Erythroblast (primary cell): ENCODE data around the gene DUSP19.

Source experiments
- GATA1 ChIP-seq: IDR thresholded peaks from 2 replicates; pipeline ENCODE4 v1.6.1; 2011; ENCODE audit warnings: low read depth, mild to moderate bottlenecking, control low read depth, low read length, moderate library complexity
- POLR2A ChIP-seq: IDR thresholded peaks from 2 replicates; pipeline ENCODE4 v1.6.1; 2011; ENCODE audit warnings: mild to moderate bottlenecking, low read length

DNA sequence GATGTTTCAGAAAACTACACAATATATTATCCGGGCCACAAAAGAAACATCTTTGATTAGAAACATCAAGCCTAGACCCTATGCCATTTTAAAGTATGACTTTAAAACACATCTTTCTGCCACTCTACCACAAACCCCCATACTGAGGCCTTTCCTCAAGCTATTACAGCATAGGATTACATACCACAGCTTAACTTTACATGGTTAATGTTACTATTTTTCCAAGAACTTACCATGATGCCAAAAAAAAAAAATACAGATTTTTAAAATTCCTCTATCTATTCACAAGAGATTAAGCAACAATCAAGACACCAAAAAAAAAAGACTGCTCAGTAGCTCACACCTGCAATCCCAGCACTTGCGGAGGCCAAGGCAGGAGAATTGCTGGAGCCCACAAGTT is 49.3 kb upstream of the DUSP19 start:
- TF ChIP-seq POLR2A (no peak), GATA1 (no peak)
